Activated T-cell treated with anti-CD3 and anti-CD28 coated beads for 24 hours (primary cell): Measurements from ENCODE around the gene CDKN2A.

ENCODE experiments used
- DNase-seq: peaks from one replicate; pipeline ENCODE4 v3.0.0-alpha.2; 2020; ENCODE audit warnings: low read depth

CDKN2A gene

GRCh38 chr9:22005702-22006606, 11.8 kb upstream of the CDKN2A start:
- DNase-seq = no peak

GRCh38 chr9:22005021-22005701, 11.0 kb upstream of the CDKN2A start:
- no peak for DNase-seq

GRCh38 chr9:22002038-22002437, 7.8 kb upstream of the CDKN2A start:
- DNase-seq = no peak

- no peak for DNase-seq
Observed at GRCh38 chr9:21998026-21998425, 3.8 kb upstream of the CDKN2A start.

- DNase-seq = no peak
Observed at GRCh38 chr9:21997480-21997879, 3.3 kb upstream of the CDKN2A start.

- DNase-seq = no peak
Observed at GRCh38 chr9:21996858-21997257, 2.7 kb upstream of the CDKN2A start.

- DNase-seq = no peak
Observed at GRCh38 chr9:21996438-21996837, 2.2 kb upstream of the CDKN2A start.

GRCh38 chr9:21995666-21996398, 1.6 kb upstream of the CDKN2A start:
- no peak for DNase-seq

GRCh38 chr9:21995006-21995665, 944 bp upstream of the CDKN2A start:
- peak; percentile 45 for DNase-seq

- no peak for DNase-seq
Observed at GRCh38 chr9:21994556-21995005, 389 bp upstream of the CDKN2A start, which contains the start of gene CDKN2B-AS1. CDKN2B-AS1 (plus strand) TSS chr9:21994791.

- DNase-seq = no peak
Observed at GRCh38 chr9:21993007-21993406, 1.2 kb downstream of the CDKN2A start.

GRCh38 chr9:21991072-21991959, 2.9 kb downstream of the CDKN2A start:
- no peak for DNase-seq

- no peak for DNase-seq
Observed at GRCh38 chr9:21989440-21990189, 4.6 kb downstream of the CDKN2A start.

GRCh38 chr9:21988056-21988990, 5.9 kb downstream of the CDKN2A start:
- DNase-seq = no peak

GRCh38 chr9:21985964-21986667, 8.1 kb downstream of the CDKN2A start:
- DNase-seq = no peak

- DNase-seq = no peak
Observed at GRCh38 chr9:21984101-21984500, 10.1 kb downstream of the CDKN2A start.

- DNase-seq = no peak
Observed at GRCh38 chr9:21983561-21983935, 10.6 kb downstream of the CDKN2A start.

- no peak for DNase-seq
Observed at GRCh38 chr9:21982861-21983560, 11.2 kb downstream of the CDKN2A start.
